GM12872 (cell line): ENCODE measurements around the gene KIF26B.

Source experiments
- TF ChIP-seq, protein P1 (sequence below): IDR thresholded peaks from 3 replicates; pipeline ENCODE4 v1.5.1; 2011; ENCODE audit warnings: low read depth, mild to moderate bottlenecking, low read length, moderate library complexity; ENCODE audit not compliant: insufficient read depth

KIF26B gene

DNA sequence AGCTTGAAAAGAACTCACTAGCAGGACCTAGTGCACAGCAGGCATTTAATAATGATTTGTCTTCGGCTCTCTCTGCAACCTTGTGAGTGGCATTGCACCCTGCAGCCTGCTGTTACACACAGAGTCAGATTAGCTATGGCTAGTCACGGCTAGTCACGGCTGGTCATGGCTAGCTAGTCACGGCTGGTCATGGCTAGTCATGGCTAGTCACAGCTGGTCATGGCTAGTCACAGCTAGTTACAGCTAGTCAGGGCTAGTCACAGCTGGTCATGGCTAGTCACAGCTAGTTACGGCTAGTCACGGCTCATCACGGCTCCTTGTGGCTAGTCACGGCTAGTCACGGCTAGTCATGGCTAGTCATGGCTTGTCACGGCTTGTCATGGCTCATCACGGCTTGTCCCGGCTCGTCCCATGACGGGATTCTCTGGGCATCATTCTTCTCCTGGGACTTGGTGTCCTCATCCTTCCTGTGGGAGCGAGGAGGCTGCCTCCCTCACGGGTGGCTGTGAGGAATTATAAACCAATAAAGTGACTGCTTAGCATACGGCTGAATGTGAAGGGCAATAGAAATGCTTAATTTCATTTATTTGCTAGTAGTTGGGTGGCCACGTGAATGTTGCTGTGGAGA, 12.5 kb upstream of the KIF26B start:
- TF ChIP-seq, protein P1, sequence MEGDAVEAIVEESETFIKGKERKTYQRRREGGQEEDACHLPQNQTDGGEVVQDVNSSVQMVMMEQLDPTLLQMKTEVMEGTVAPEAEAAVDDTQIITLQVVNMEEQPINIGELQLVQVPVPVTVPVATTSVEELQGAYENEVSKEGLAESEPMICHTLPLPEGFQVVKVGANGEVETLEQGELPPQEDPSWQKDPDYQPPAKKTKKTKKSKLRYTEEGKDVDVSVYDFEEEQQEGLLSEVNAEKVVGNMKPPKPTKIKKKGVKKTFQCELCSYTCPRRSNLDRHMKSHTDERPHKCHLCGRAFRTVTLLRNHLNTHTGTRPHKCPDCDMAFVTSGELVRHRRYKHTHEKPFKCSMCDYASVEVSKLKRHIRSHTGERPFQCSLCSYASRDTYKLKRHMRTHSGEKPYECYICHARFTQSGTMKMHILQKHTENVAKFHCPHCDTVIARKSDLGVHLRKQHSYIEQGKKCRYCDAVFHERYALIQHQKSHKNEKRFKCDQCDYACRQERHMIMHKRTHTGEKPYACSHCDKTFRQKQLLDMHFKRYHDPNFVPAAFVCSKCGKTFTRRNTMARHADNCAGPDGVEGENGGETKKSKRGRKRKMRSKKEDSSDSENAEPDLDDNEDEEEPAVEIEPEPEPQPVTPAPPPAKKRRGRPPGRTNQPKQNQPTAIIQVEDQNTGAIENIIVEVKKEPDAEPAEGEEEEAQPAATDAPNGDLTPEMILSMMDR = no peak

DNA sequence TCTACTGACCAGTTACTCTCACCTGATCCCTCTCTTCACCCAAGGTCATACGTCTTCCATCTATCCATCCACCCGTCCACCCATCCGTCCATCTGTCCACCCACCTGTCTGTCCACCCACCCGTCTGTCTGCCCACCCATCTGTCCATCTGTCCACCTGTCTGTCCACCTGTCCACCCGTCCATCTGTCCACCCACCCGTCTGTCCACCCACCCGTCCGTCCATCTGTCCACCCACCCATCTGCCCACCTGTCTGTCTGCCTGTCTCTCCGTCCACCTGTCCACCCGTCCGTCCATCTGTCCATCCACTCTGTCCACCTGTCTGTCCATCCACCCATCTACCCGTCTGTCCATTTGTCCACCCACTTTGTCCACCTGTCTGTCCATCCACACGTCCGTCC, 11.8 kb upstream of the KIF26B start:
- TF ChIP-seq, protein P1 = no peak

DNA sequence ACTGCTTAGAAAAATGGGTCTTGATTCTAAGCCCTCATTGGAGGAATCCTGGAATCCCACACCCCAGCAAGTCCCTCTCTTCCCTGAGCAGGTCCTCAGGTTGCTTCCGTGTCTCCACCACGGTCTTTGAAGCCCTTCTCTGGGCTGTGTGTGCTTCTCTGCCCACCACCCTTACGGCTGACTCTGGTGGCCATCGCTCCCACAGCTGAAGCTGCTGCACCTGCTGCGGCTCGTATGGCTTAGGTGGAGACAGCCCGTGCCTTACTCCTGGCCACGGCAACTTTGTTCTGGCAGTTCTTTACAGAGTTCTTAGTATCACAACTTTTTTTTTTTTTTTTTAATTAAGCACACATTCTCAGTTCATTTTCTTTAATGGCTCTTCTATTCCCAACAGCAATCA, 10.9 kb upstream of the KIF26B start:
- TF ChIP-seq, protein P1 = no peak

DNA sequence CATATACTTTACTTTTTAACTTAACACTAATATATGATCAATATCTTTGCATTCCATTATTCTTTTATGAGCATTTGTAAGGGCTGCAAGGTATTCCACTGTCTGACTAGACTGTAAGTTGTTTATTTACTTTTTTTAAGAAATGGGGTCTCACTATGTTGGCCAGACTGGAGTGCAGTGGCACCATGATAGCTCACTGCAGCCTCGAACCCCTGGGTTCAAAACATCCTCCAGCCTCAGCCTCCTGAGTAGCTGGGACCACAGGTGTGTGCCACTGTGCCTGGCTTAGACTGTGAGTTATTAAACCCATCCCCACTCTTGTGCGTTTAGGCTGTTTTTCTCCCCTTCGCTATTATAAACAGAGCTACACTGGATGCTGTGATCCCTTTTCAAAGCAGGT, 6.7 kb upstream of the KIF26B start:
- TF ChIP-seq, protein P1 = no peak

DNA sequence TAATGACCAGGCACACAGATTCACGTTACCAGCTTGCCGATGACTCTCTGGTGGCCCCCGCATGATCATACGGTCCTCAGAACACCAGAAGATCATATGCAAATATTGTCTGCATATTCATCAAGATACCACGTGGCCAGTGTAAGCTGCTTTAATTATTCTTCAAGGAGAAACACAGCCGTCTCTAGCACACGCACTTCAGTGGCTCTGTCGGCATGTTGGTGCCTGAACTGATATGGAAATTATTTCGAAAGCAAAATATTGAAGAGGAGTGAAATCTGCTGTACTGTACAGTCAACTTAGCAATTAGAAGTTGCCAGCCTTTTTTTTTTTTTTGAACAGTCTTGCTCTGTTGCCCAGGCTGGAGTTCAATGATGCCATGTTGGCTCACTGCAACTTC, 5.9 kb upstream of the KIF26B start:
- TF ChIP-seq, protein P1 = no peak

DNA sequence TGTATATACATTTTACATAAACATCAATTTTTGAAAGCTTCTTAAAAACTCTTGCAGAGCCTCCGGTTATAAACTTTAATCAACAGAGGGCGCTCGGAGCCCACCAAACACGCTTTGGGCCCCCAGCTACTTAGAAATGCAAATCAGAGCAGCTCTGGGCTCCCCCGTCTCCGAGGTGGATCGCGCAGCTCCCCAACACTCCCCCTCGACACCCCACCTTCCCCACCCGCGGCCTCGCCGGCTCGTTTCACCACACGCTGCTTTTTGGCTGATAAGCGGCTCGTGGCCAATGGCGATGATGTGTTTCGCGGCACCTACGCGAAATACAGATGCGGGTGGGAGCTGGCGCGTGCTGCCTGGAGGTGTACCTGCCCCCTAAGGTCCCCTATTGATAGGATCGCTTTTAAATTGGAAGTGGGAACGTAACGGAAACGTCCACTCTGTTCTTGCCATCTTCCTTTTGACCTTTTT, 1.7 kb upstream of the KIF26B start:
- TF ChIP-seq, protein P1 = peak; percentile 65

DNA sequence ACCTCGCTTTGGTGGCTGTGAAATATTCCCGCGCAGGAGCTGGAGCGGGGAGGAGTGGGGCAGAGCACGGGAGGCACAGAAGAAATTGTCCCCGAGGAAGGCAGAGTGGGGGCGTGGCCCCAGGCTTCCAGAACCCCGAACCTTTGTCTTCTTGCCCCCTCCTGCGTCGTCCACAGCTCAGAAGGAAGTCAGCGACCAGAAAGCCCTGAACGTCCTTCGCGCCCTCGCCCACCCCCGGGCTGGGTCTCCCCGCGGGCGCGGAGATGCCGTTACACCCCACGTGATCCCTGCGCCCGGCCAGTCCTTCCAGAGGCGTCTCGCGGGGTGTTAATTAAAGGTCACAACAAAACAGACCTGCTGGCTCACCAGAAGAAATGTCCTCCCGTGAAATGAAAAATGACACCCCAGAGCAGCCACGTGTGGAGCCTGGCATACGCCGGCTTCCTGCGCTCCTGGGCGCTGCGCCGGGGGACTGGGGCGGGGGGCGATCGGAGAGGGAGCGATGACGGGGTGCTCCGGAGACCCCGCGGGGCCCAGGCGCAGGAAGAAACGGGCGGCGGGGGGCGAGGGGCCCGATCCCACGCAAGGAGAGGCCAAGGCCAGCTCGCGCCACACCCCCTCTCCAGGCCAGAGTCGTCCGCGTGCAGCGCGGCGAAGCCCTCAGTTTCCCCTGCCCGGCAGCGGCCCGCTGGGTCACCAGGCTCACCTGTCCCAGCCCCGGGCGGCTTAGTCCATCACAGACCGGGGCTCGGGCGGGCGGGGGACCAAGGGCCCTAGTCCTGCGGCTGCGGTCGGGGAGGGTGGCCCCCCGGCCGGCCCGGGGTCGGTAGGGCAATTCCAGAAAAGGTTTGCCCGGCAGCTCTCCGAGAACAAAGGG, 995 bp upstream of the KIF26B start:
- TF ChIP-seq, protein P1 = no peak
